HepG2 (cell line): ENCODE results near the gene INTS6L. TPM values are rescaled to one million over a fixed set of nuclear protein-coding genes. Genes with fewer than 3 reads are reported as not detected.

Experiments used
- ATAC-seq: fragments of 200-7000 bp; cut with Tn5 transposase; 3 replicates; pipeline ENCODE4 v1.9.1; 2020; ENCODE audit warnings: mild to moderate bottlenecking, moderate library complexity
- Bru-seq: library from RNA; stranded (reverse); fragments of 400-500 nt; gene quantifications from one replicate; lab custom pipeline; 2021; lab: Mats Ljungman, UMichigan
- BruChase-seq, 2 experiments: library from RNA; stranded (reverse); fragments of 400-500 nt; gene quantifications; one replicate each; lab custom pipeline; 2021; lab: Mats Ljungman, UMichigan
- BruUV-seq: library from RNA; stranded (reverse); fragments of 400-500 nt; replicated peaks from 2 replicates; lab custom pipeline; 2021; lab: Mats Ljungman, UMichigan
- CTCF ChIA-PET: fragments of 300-600 bp; formaldehyde crosslinking; extraction: SDS; loops from one replicate; lab custom pipeline; 2021; ENCODE audit warnings: low total read pairs, inconsistent platforms, low intra/inter-chr PET ratio; lab: Yijun Ruan, JAX
- POLR2A ChIA-PET: fragments of 350-600 bp; sonication (Branson Sonifier 250); formaldehyde crosslinking; loops from one replicate; lab custom pipeline; 2020; ENCODE audit warnings: antibody characterized with exemption, inconsistent platforms; lab: Yijun Ruan, JAX
- DNase-seq: peaks from one replicate; pipeline ENCODE4 v3.0.0-alpha.2; 2015; ENCODE audit warnings: low spot score
- FAIRE-seq: peaks from 3 replicates; lab custom pipeline; 2011; peaks lifted over from hg19 to GRCh38; lab: Jason Lieb, UNC
- H2AFZ ChIP-seq: one replicate; pipeline ENCODE4 v1.6.1; 2011; ENCODE audit warnings: low read length, inconsistent platforms
- H3K27ac ChIP-seq: fragments of 300-600 bp; 3 replicates; pipeline ENCODE4 v1.8.0; 2011; ENCODE audit warnings: mixed run types, mild to moderate bottlenecking, mixed read lengths, low read length, inconsistent platforms; ENCODE audit not compliant: insufficient read depth; ENCODE audit errors: extremely low read length
- H3K27me3 ChIP-seq, 2 experiments: fragments of 200-600 bp in 1 of 2; 2 replicates in 1 of 2; 3 replicates in 1 of 2; pipeline versions ENCODE4 v1.6.0 to v1.8.0; 2011; ENCODE audit warnings: low read length in 2 of 2, mild to moderate bottlenecking in 2 of 2, moderate library complexity in 2 of 2, inconsistent platforms in 1 of 2; ENCODE audit not compliant: insufficient read depth in 2 of 2, control insufficient read depth in 1 of 2
- H3K36me3 ChIP-seq, 2 experiments: fragments of 200-600 bp in 1 of 2; replicated peaks in 1 of 2; 2 replicates in 1 of 2; 3 replicates in 1 of 2; pipeline versions ENCODE4 v1.5.1 to v1.8.0; 2011; ENCODE audit warnings: low read length in 2 of 2, inconsistent platforms in 1 of 2; ENCODE audit not compliant: insufficient read depth in 2 of 2, control insufficient read depth in 1 of 2
- H3K4me1 ChIP-seq: 2 replicates; pipeline ENCODE4 v1.5.1; 2012; ENCODE audit warnings: low read length, inconsistent platforms; ENCODE audit not compliant: insufficient read depth
- H3K4me2 ChIP-seq: 2 replicates; pipeline ENCODE4 v1.6.0; 2011; ENCODE audit warnings: low read depth, low read length, inconsistent platforms
- H3K4me3 ChIP-seq, 3 experiments: fragments of 200-600 bp in 1 of 3; sonication (generic), shearing (Covaris generic) in 1 of 3; replicated peaks in 1 of 3; 2 replicates each; pipeline ENCODE4 v1.5.1; 2011 to 2016; ENCODE audit warnings: low read length in 3 of 3, inconsistent platforms in 2 of 3, low read depth in 2 of 3, mild to moderate bottlenecking in 2 of 3, control low read depth in 1 of 3, mixed read lengths in 1 of 3; ENCODE audit not compliant: insufficient read depth in 1 of 3
- H3K79me2 ChIP-seq: one replicate; pipeline ENCODE4 v1.6.1; 2011; ENCODE audit warnings: low read length, inconsistent platforms; ENCODE audit not compliant: insufficient read depth
- H3K9ac ChIP-seq: 2 replicates; pipeline ENCODE4 v1.6.0; 2011; ENCODE audit warnings: mild to moderate bottlenecking, low read depth, low read length, inconsistent platforms; ENCODE audit not compliant: insufficient read depth
- H3K9me3 ChIP-seq: 2 replicates; pipeline ENCODE4 v1.5.1; 2012; ENCODE audit warnings: mild to moderate bottlenecking, low read length
- H4K20me1 ChIP-seq: 2 replicates; pipeline ENCODE4 v1.6.0; 2011; ENCODE audit warnings: inconsistent platforms, mild to moderate bottlenecking, low read length, moderate library complexity; ENCODE audit not compliant: insufficient read depth
- EP300 ChIP-seq, 3 experiments: sonication (generic) in 1 of 3; formaldehyde crosslinking in 1 of 3; IDR thresholded peaks; 2 replicates each; pipeline versions ENCODE4 v1.5.1 to v1.6.1; 2011 to 2020; ENCODE audit warnings: low read depth in 2 of 3, low read length in 2 of 3, borderline replicate concordance in 1 of 3, improper control_type of control experiment in 1 of 3, mild to moderate bottlenecking in 1 of 3, missing genetic modification reagents in 1 of 3, moderate library complexity in 1 of 3
- WGBS: methylation state at CpG from one replicate; pipeline ENCODE4 v1.1.6; 2017; ENCODE audit warnings: low lambda C conversion rate; 5-methylcytosine and 5-hydroxymethylcytosine counted together
- in situ Hi-C: cut with HindIII; loops from 2 replicates; pipeline ENCODE4 v1.10.0; 2017; ENCODE audit warnings: low pct_unique_long_range_greater_than_20kb; ENCODE audit not compliant: extremely low pct_ligation_motif_present
- intact Hi-C: fragments of 100-400 bp; cut with micrococcal nuclease; formaldehyde crosslinking; loops from one replicate; pipeline ENCODE4 v1.10.0; 2022; ENCODE audit not compliant: unreplicated experiment
- long read RNA-seq, 2 experiments: library from RNA in 1 of 2; library from polyadenylated mRNA in 1 of 2; stranded (forward) in 1 of 2; unstranded in 1 of 2; transcript quantifications; one replicate each; pipeline ENCODE4 v2.0.0, GENCODE V29; 2019 to 2022
- polyA minus RNA-seq, 3 experiments: library from RNA; depleted of rRNA, polyadenylated mRNA; stranded (reverse); fragments of >200 nt; gene quantifications; 2 replicates each; pipeline ENCODE4 v1.2.3, GENCODE V29; 2011; ENCODE audit warnings: low replicate concordance in 1 of 3
- polyA plus RNA-seq, 8 experiments: library from polyadenylated mRNA; depleted of rRNA in 3 of 8; stranded (reverse) in 7 of 8; unstranded in 1 of 8; fragments of >200 nt; fragmentation: Illumina TruSeq in 4 of 8; extraction: Trizol in 4 of 8; gene quantifications; 2 replicates each; pipeline versions ENCODE4 v1.2.1 to v1.2.3, GENCODE V29; 2011 to 2016; ENCODE audit warnings: low read depth in 4 of 8, missing spikeins in 1 of 8, mixed read lengths in 1 of 8; ENCODE audit not compliant: insufficient read depth in 1 of 8
- total RNA-seq, 5 experiments: library from RNA; depleted of rRNA; stranded (reverse); fragments of >200 nt; fragmentation: Illumina TruSeq; extraction: Trizol; gene quantifications; 2 replicates each; pipeline ENCODE4 v1.2.3, GENCODE V29; 2016; ENCODE audit warnings: low read depth in 1 of 5

INTS6L gene, protein sequence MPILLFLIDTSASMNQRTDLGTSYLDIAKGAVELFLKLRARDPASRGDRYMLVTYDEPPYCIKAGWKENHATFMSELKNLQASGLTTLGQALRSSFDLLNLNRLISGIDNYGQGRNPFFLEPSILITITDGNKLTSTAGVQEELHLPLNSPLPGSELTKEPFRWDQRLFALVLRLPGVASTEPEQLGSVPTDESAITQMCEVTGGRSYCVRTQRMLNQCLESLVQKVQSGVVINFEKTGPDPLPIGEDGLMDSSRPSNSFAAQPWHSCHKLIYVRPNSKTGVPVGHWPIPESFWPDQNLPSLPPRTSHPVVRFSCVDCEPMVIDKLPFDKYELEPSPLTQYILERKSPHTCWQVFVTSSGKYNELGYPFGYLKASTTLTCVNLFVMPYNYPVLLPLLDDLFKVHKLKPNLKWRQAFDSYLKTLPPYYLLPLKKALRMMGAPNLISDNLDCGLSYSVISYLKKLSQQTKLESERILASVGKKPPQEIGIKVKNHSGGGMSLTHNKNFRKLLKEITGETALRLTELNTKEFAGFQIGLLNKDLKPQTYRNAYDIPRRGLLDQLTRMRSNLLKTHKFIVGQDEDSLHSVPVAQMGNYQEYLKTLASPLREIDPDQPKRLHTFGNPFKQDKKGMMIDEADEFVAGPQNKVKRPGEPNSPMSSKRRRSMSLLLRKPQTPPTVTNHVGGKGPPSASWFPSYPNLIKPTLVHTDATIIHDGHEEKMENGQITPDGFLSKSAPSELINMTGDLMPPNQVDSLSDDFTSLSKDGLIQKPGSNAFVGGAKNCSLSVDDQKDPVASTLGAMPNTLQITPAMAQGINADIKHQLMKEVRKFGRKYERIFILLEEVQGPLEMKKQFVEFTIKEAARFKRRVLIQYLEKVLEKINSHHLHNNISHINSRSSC
- not detected in 2 replicates for total RNA-seq (2016; rRNA removed; fragmentation: Illumina TruSeq; extraction: Trizol)
- not detected in 2 replicates for total RNA-seq (2016; cell fraction: cytosol; rRNA removed; fragmentation: Illumina TruSeq; extraction: Trizol; ENCODE audit: low read depth)
- total RNA-seq (2016; cell fraction: insoluble cytoplasmic fraction; rRNA removed; fragmentation: Illumina TruSeq; extraction: Trizol), result not detected in 2 replicates
- not detected in 2 replicates for total RNA-seq (2016; cell fraction: membrane; rRNA removed; fragmentation: Illumina TruSeq; extraction: Trizol)
- total RNA-seq (2016; cell fraction: nucleus; rRNA removed; fragmentation: Illumina TruSeq; extraction: Trizol), result not detected in 2 replicates
- polyA plus RNA-seq (2011; rRNA removed), result 0.01 TPM in 1 of 2 replicates, not detected in the other
- polyA plus RNA-seq (2011; cell fraction: cytosol; rRNA removed), result not detected in 2 replicates
- polyA plus RNA-seq (2011; cell fraction: nucleus; rRNA removed), result 0.17 TPM in 1 of 2 replicates, not detected in the other
- polyA plus RNA-seq (2012), result not detected in 2 replicates
- polyA plus RNA-seq (2016; cell fraction: cytosol; fragmentation: Illumina TruSeq; extraction: Trizol; ENCODE audit: low read depth), result not detected in 2 replicates
- polyA plus RNA-seq (2016; cell fraction: insoluble cytoplasmic fraction; fragmentation: Illumina TruSeq; extraction: Trizol; ENCODE audit: low read depth), result not detected in 2 replicates
- polyA plus RNA-seq (2016; cell fraction: membrane; fragmentation: Illumina TruSeq; extraction: Trizol; ENCODE audit: low read depth), result not detected in 2 replicates
- polyA plus RNA-seq (2016; cell fraction: nucleus; fragmentation: Illumina TruSeq; extraction: Trizol; ENCODE audit: insufficient read depth, low read depth), result not detected in 2 replicates
- polyA minus RNA-seq (2011; rRNA and poly(A)+ RNA removed; ENCODE audit: low replicate concordance), result not detected in 2 replicates
- polyA minus RNA-seq (2011; cell fraction: cytosol; rRNA and poly(A)+ RNA removed), result not detected in 2 replicates
- polyA minus RNA-seq (2011; cell fraction: nucleus; rRNA and poly(A)+ RNA removed), result not detected in 2 replicates
- Bru-seq, nascent RNA, result percentile 13 among the genes with signal in this experiment
- percentile 10 among the genes with signal in this experiment for BruChase-seq, experiment 1, labeled RNA remaining after a 6-hour chase
- percentile 14 among the genes with signal in this experiment for BruChase-seq, experiment 2, labeled RNA remaining after a 2-hour chase
- long read RNA-seq, experiment 1, result 0 reads
- long read RNA-seq, experiment 2, result 0 reads

DNA sequence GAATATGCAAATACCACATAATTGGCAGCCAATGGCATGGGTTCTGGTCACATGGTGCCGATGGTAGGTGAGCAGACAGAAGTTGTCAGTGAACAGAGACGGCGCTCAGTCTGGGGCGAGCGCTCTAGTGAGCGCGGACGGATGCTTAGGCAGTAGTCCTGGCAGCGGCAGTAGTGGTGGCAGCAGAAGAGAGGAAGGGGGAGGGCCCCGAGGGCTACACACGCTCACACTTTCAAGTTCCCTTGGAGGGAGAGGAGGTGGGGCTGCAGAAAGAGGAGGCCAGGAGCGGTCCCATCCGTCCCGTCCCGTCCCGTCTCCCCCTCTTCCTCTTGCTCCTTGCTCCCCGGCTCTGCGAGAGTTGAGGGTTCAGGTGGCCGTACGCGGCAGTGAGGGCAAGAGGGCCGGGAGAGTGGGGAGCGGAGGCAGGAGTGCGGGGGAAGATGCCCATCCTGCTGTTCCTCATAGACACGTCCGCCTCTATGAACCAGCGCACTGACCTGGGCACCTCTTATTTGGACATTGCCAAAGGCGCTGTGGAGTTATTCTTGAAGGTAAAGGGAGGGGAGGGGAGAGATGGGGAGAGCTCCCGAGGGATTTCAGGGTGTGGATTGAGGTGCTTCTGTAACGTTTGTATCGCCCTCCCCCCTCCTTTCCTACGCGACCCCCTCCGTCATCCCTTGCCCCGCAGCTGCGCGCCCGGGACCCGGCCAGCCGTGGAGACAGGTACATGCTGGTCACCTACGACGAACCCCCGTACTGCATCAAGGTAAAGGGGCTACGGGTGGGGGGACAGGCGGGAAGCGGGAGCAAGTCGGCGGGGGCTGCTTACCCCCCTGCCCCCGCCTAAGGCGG lies at the start of gene INTS6L:
Gene INTS6L, plus strand, starts transcription at position 108 of the 852 bp plus-strand sequence. Its CDS starts 333 bp downstream, at position 441.
- DNase-seq (no peak), ATAC-seq (peak; percentile 40; the same call in 1 of the 3 replicates), FAIRE-seq (no peak)
- 39% methylated on average over 10 of the region's 50 CpGs for WGBS
- Histone ChIP-seq H2AFZ (no peak within 1 kb of the TSS), H3K4me2 (no peak within 1 kb of the TSS), H3K27ac (no peak within 1 kb of the TSS), H3K27me3 (peaks cover 0 to 7% of the 10 kb centered on the region in 2 experiments; a peak in 1 of 5 replicates), H3K9me3 (no peaks in the 10 kb centered on the region), H3K4me3 (no peak within 1 kb of the TSS), H3K4me1 (no peaks in the 10 kb centered on the region), H3K36me3 (no peaks in the 10 kb centered on the region), H3K9ac (no peak within 1 kb of the TSS), H3K79me2 (no peaks in the 10 kb centered on the region), H4K20me1 (no peaks in the 10 kb centered on the region)
- in situ Hi-C loops (no loop called here), intact Hi-C loops (no loop called here)
- POLR2A ChIA-PET, result no interaction called here
- BruUV-seq, result no TSS peak
- TF ChIP-seq EP300 (IDR thresholded peaks at IDR 0.05; ENCODE audit: low read depth in 2 of 2, low read length in 2 of 2) (no peak), EP300 (CRISPR knock-in tag; IDR thresholded peaks at IDR 0.05; ENCODE audit: borderline replicate concordance) (no peak)
- CTCF ChIA-PET, result no interaction called here
